Gastrocnemius medialis (tissue), 4 donors: ENCODE results near the gene DALRD3.
"Not testable (repeated sequence)": the region's sequence is repeated elsewhere in the genome, so short reads cannot be mapped to it uniquely, and the experiment has no call there.

ENCODE experiments used
- POLR2A ChIP-seq, 2 donors: fragments of 450-650 bp; IDR thresholded peaks; one replicate each; pipeline ENCODE4 v1.6.1; 2017; ENCODE audit warnings: antibody characterized with exemption in 2 of 2, mild to moderate bottlenecking in 2 of 2, moderate library complexity in 2 of 2
- TF ChIP-seq, protein P1 (sequence below), 5 experiments: fragments of 450-650 bp in 3 of 5; fragments of 200-600 bp in 2 of 5; sonication (generic) in 2 of 5; IDR thresholded peaks in 4 of 5; conservative IDR thresholded peaks in 1 of 5; 1 replicate in 4 of 5; 2 replicates in 1 of 5; pipeline ENCODE4 v1.5.1; 2016 to 2019; ENCODE audit warnings: antibody characterized with exemption in 5 of 5, mild to moderate bottlenecking in 3 of 5, moderate library complexity in 3 of 5

DNA sequence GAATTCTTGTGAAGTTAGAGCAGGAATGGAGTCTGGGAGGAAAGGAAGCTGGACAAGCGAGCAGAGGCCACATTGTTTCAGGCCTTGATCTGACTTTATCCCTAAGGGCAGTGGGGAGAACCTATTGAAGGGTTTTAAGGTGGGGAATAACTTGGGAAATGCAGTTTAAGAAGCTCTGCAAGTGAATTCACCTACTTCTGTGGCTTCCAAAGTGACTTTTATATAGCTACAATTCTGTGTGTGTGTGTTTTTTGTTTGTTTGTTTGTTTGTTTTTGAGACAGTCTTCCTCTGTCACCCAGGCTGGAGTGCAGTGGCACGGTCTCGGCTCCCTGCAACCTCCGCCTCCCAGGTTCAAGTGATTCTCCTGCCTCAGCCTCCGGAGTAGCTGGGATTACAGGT, 9.8 kb downstream of the DALRD3 start:
- TF ChIP-seq, protein P1, sequence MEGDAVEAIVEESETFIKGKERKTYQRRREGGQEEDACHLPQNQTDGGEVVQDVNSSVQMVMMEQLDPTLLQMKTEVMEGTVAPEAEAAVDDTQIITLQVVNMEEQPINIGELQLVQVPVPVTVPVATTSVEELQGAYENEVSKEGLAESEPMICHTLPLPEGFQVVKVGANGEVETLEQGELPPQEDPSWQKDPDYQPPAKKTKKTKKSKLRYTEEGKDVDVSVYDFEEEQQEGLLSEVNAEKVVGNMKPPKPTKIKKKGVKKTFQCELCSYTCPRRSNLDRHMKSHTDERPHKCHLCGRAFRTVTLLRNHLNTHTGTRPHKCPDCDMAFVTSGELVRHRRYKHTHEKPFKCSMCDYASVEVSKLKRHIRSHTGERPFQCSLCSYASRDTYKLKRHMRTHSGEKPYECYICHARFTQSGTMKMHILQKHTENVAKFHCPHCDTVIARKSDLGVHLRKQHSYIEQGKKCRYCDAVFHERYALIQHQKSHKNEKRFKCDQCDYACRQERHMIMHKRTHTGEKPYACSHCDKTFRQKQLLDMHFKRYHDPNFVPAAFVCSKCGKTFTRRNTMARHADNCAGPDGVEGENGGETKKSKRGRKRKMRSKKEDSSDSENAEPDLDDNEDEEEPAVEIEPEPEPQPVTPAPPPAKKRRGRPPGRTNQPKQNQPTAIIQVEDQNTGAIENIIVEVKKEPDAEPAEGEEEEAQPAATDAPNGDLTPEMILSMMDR (IDR thresholded peaks at IDR 0.05 in 4 of 5, conservative IDR thresholded peaks at IDR 0.05 in 1 of 5): not testable (repeated sequence)
- TF ChIP-seq POLR2A (IDR thresholded peaks at IDR 0.05): not testable (repeated sequence)
